DMS53 (cell line): ENCODE measurements around the gene SNF8.
"Not testable (repeated sequence)": the region's sequence is repeated elsewhere in the genome, so short reads cannot be mapped to it uniquely, and the experiment has no call there.

Experiments used
- DNase-seq: peaks from one replicate; lab custom pipeline; 2025; lab: John Stamatoyannopoulos, UW

The SNF8 gene

GRCh38 chr17:48944515-48945260, at the start of gene SNF8:
Gene SNF8, minus strand, starts transcription at chr17:48944842. Its CDS starts 108 bp downstream, at chr17:48944734.
- DNase-seq, result peak; percentile 96

GRCh38 chr17:48993951-48994350, 49.3 kb upstream of the SNF8 start:
- DNase-seq, result no peak

- no peak for DNase-seq
Measured at GRCh38 chr17:48993305-48993704, 48.7 kb upstream of the SNF8 start.

- no peak for DNase-seq
Measured at GRCh38 chr17:48992444-48992843, 47.8 kb upstream of the SNF8 start.

DNA sequence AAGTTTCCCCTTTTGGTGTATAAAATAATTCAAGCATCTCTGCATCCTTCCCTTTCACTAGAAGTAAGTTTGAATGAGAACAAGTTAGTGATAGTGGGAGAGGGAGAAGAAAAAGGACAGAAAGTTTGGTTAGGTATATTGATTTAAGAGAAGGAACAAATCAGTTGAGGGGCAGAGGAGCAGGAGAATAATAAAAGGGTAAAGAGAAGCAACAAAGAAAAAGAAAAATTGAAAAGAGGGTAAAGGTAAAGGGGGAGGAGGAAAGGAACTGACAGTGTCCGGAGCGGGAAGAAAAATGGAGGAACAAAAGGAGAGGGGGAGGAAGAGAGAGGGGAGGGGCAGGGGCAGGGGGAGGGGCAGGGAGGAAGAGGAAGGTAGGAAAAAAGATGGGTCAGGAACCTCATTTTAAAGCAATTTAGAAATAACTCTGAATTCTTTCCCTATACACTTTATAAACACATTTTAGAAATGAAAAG, 46.3 kb upstream of the SNF8 start:
- DNase-seq, result no peak

DNA sequence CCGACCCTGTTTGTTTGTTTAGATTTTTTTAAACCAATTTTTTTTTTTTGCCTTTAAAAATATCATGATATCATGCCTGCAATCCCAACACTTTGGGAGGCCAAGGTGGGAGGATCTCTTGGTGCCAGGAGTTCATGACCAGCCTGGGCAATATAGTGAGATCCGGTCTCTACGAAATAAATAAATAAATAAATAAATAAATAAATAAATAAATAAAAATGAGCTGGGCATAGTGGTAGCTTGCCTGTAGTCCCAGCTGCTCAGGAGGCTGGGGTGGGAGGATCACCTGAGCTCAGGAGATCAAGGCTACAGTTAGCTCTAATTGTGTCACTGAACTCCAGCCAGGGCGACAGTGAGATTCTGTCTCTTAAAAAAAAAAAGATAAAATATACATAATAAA, 44.5 kb upstream of the SNF8 start:
- DNase-seq, result no peak

GRCh38 chr17:48985436-48986245, 41.0 kb upstream of the SNF8 start:
- DNase-seq, result no peak

DNA sequence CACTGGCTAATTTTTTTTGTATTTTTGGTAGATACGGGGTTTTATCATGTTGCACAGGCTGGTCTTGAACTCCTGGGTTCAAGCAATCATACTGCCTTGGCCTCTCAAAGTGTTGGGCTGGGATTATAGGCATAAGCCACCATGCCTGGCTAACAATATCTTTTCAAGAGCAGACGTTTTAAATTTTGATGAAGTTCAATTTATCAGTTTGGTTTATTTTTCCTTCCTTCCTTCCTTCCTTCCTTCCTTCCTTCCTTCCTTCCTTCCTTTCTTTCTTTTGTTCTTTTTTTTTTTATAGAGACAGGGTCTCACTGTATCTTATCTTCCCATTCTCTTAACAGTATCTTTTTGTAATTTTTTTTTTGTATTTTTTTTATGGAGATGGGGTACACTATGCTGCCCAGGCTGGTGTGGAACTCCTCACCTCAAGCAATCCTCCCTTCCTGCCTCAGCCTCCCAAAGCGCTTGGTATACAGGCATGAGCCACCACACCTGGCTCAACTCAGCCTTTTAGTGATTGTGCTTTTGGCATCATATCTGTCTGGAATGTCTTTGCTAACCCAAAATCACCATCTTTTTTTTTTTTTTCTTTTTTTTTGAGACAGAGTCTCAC, 37.4 kb upstream of the SNF8 start:
- no peak for DNase-seq

DNA sequence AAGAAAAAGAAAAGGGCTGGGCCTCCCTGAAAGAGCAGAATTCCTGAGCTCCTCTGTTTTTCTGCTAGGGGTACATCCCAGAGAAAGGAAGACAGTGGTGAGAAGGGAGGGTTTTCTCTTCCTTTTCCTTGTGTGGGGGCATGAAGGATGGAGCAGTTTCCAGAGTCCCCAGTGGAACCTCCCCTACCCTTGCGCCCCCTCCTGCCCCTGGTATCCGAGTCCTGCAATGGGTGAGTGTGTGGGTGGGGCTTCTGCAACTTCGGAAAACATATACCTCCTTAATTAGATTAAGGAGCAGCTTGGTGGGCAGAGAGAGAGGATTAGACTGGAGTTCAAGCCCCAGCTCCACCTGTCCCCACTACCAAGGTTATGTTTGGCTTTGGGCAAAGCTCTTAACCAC, 29.2 kb upstream of the SNF8 start:
- DNase-seq, result no peak

DNA sequence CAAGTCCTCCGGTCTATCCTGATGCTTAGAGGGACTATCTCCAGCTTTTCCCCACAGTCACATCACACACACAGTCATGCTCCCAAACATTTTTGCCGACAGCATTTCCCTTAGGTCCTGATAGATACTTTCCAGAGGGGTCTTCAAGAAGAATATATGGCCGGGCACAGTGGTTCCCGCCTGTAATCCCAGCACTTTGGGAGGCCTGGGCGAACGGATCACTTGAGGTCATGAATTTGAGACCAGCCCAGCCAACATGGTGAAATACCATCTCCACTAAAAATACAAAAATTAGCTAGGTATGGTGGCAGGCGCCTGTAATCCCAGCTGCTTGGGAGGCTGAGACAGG, 28.1 kb upstream of the SNF8 start:
- DNase-seq, result no peak

- no peak for DNase-seq
Measured at GRCh38 chr17:48970865-48971687, 26.4 kb upstream of the SNF8 start.

DNA sequence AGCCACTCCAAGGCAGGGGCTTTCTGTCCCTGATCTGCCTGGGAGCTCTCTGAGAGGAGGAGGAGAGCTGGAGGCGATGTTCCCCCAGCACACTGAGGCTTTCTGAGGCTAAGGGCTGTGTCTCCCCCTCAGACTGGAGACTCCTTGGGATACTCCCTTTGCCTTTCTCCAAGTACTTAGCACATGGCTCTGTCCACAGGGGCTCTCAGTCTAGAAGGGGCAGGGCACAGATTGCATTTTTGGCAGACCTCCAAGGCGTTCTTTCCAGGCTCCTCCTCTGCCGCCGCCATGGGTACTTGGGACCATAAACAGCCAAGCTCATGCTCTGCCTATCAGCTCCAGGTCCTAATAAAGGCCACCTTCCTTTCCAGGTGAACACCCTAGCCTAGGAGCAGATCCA, 25.6 kb upstream of the SNF8 start:
- DNase-seq, result no peak

DNA sequence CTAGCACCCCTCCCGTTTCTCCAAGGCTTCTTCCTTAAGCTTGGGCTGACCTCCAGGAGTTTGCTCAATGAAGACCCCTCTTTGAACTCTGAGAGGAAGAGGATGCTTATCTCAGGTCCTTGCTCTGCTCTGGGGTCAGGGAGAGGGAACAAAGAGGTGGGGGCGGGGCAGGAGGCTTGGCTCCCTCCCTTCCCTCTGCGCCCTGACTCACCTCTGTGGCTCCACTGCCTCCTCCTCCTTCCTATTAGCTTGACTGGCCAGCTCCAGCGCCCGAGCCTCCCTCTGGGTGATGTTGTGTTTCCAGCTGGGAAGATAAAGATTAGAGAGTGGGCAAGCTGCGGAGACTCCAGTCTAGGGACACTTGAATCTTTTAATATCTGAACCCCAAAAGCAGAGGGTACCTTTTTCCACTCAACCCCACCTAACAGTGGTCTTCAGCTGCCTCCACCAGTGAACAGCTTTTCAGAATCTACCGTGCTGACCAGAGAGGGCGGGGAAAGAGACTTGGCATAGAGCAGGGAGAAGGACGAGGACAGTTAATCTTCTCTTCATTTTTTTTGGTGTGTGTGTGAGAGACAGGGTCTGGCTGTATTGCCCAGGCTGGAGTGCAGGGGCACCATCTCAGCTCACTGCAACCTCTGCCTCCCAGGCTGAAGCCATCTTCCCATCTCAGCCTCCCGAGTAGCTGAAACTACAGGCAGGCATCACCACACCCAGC, 17.0 kb upstream of the SNF8 start:
- no peak for DNase-seq

GRCh38 chr17:48960834-48961515, 16.3 kb upstream of the SNF8 start:
- DNase-seq, result no peak

DNA sequence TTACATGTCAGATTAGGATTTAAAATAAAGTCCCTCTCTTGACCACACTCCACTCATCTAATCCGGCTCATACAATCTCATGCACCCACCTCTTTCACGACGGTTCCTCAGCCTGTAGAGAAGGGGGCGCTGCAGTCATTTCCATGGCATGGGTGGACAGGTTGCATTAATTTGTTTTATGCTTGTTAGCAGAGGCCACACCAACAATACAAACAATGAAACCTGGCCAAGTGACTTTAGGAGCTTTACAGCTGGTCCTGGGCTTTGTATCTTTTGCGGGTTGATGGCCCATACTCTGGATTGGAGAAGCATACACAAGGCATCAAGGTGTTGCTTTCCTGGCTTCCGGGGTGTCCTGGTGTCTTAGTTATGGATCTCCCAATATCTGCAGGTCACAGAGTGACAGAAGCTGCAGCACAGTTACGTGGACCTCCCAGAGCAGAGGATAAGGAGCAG, 9.7 kb upstream of the SNF8 start:
- peak; percentile 46 for DNase-seq

DNA sequence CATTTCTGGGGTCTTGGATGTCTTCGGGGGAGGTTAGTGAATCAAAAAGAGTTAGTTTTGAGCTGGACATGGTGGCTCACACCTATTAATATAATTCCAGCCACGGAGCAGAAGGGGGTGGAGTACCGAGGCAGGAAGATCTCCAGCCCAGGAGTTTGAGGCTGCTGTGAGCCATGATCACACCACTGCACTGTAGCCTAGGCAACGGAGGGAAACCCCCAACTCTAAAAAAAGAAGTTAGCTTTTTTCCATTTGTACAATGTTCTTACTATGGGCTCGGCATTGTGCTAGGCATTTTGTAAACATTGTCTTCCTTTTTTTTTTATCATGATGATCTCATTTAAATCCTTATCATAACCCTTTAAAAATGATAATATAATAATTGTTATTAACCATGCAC, 8.3 kb upstream of the SNF8 start:
- no peak for DNase-seq

DNA sequence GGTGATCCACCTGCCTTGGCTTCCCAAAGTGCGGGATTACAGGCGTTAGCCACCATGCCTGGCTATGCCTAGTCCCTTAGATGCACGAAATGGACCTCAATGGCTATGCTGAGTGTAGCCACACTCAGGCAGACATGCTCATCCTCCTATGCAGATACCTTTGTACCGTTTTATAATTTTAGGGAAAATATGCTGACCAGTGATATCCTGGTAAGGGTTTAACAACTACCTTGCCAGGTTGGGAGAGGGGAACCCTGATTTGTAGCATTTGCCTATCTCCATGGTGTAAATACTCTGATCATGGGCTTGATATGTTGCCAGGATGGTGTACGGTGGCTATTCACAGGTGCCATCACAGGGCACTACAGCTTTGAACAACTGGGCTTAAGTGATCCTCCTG, 6.9 kb upstream of the SNF8 start:
- DNase-seq, result no peak

- DNase-seq, result not testable (repeated sequence)
Measured at GRCh38 chr17:48945261-48945651, 614 bp upstream of the SNF8 start.

GRCh38 chr17:48933035-48933434, 11.6 kb downstream of the SNF8 start:
- DNase-seq, result no peak

DNA sequence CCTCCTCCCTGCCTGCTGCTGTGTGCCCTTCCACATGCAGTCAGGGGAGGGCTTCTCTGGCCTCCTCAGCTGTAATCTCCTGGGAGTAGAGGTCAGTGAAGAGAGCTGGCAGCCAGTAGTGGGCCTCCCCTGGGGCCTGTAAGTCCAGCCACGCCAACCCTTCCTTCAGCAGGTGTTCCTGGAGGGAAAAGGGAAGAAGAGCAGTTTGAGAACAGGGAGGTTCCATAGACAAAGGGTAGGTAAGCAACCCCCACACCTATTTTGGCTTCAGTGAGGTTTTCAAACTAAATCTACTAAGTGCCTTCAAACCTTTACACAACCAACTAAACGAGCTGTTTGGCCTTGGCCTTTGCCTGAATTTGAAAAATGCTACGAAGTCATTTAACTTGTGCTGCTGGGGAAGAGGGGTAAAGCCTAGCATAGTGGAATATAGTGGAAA, 14.2 kb downstream of the SNF8 start:
- DNase-seq, result no peak

DNA sequence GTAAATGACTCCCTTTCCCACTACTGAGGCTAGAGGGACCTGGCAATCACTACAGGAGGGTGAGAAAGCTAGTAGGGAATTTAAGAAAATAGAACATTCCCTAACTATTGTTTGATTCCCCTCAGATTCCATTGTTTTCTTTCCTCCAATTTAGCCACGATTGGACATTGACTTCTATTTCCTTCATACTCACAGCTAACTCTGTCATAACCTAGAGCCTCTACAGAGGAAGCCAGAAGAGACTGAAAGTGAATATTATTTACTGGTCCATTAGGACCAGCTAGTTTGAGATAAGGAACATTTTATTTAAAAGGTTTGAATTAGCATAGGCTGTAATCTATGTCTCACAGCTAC, 14.9 kb downstream of the SNF8 start:
- no peak for DNase-seq
